Neural cell (in vitro differentiated cells): ENCODE results near the gene ROS1. TPM values are rescaled to one million over a fixed set of nuclear protein-coding genes. Genes with fewer than 3 reads are reported as not detected.

Experiments used
- H2AFZ ChIP-seq: fragments of 200-600, 300-800 bp; sonication (generic), shearing (Covaris generic); 2 replicates; pipeline ENCODE4 v1.6.0; 2014; ENCODE audit warnings: low read depth, mild to moderate bottlenecking, antibody characterized with exemption, low read length, moderate library complexity
- H3F3A ChIP-seq: fragments of 200-600 bp; shearing (Covaris generic); 2 replicates; pipeline ENCODE4 v1.6.1; 2016; ENCODE audit warnings: mild to moderate bottlenecking, moderate library complexity, mixed read lengths, antibody characterized with exemption, low read length; ENCODE audit not compliant: insufficient read depth, poor library complexity, severe bottlenecking
- H3K27ac ChIP-seq: fragments of 200-600, 300-800 bp; sonication (generic), shearing (Covaris generic); 2 replicates; pipeline ENCODE4 v1.5.1; 2014; ENCODE audit warnings: mild to moderate bottlenecking, low read length, moderate library complexity
- H3K27me3 ChIP-seq: fragments of 300-800, 200-600 bp; sonication (generic), shearing (Covaris generic); 2 replicates; pipeline ENCODE4 v1.6.0; 2014; ENCODE audit warnings: mild to moderate bottlenecking, low read depth, low read length, moderate library complexity; ENCODE audit not compliant: insufficient read depth
- H3K36me3 ChIP-seq: fragments of 300-800, 200-600 bp; sonication (generic), shearing (Covaris generic); 2 replicates; pipeline ENCODE4 v1.5.1; 2014; ENCODE audit warnings: mild to moderate bottlenecking, antibody characterized with exemption, low read length, moderate library complexity; ENCODE audit not compliant: insufficient read depth
- H3K4me2 ChIP-seq: fragments of 300-800, 200-600 bp; sonication (generic), shearing (Covaris generic); 2 replicates; pipeline ENCODE4 v1.6.0; 2014; ENCODE audit warnings: mild to moderate bottlenecking, low read length
- H3K4me3 ChIP-seq: fragments of 300-800, 200-600 bp; sonication (generic), shearing (Covaris generic); 2 replicates; pipeline ENCODE4 v1.5.1; 2014; ENCODE audit warnings: mild to moderate bottlenecking, low read length, moderate library complexity
- H3K79me2 ChIP-seq: fragments of 200-600 bp; shearing (Covaris generic); replicated peaks from 2 replicates; pipeline ENCODE4 v1.6.0; 2014; ENCODE audit warnings: mild to moderate bottlenecking, low read length, moderate library complexity; ENCODE audit not compliant: insufficient read depth
- H3K9ac ChIP-seq: fragments of 300-800, 200-600 bp; sonication (generic), shearing (Covaris generic); 2 replicates; pipeline ENCODE4 v1.6.1; 2016; ENCODE audit warnings: mild to moderate bottlenecking, low read length, mixed read lengths
- H3K9me2 ChIP-seq: fragments of 200-600 bp; shearing (Covaris generic); 2 replicates; pipeline ENCODE4 v1.6.1; 2016; ENCODE audit warnings: mild to moderate bottlenecking, low read length, mixed read lengths; ENCODE audit not compliant: insufficient read depth
- H3K9me3 ChIP-seq: fragments of 200-600, 300-800 bp; sonication (generic), shearing (Covaris generic); 2 replicates; pipeline ENCODE4 v1.6.1; 2016; ENCODE audit warnings: mild to moderate bottlenecking, mixed run types, low read length, moderate library complexity, mixed read lengths
- H4K20me1 ChIP-seq: fragments of 200-600 bp; shearing (Covaris generic); 2 replicates; pipeline ENCODE4 v1.6.1; 2016; ENCODE audit warnings: mild to moderate bottlenecking, mixed run types; ENCODE audit not compliant: insufficient read depth
- EP300 ChIP-seq: fragments of 450-650 bp; conservative IDR thresholded peaks from 2 replicates; pipeline ENCODE4 v1.6.1; 2014; ENCODE audit warnings: antibody characterized with exemption, mild to moderate bottlenecking, moderate library complexity; ENCODE audit not compliant: poor library complexity, severe bottlenecking
- EZH2 ChIP-seq: fragments of 200-600, 300-800 bp; shearing (Covaris generic), sonication (generic); IDR thresholded peaks from 2 replicates; pipeline ENCODE4 v1.6.1; 2014; ENCODE audit warnings: antibody characterized with exemption, low read length, borderline replicate concordance, mild to moderate bottlenecking; ENCODE audit not compliant: insufficient read depth, poor library complexity, severe bottlenecking
- MXI1 ChIP-seq: fragments of 450-650 bp; conservative IDR thresholded peaks from 2 replicates; pipeline ENCODE4 v1.6.1; 2014; ENCODE audit warnings: antibody characterized with exemption, mild to moderate bottlenecking; ENCODE audit not compliant: poor library complexity, severe bottlenecking
- POLR2AphosphoS5 ChIP-seq: IDR thresholded peaks from 2 replicates; pipeline ENCODE4 v1.6.1; 2012
- RAD21 ChIP-seq: fragments of 450-650 bp; conservative IDR thresholded peaks from 2 replicates; pipeline ENCODE4 v1.6.1; 2014; ENCODE audit warnings: antibody characterized with exemption, mild to moderate bottlenecking, moderate library complexity
- SMC3 ChIP-seq: fragments of 450-650 bp; conservative IDR thresholded peaks from 2 replicates; pipeline ENCODE4 v1.6.1; 2014; ENCODE audit warnings: antibody characterized with exemption, mild to moderate bottlenecking, moderate library complexity; ENCODE audit not compliant: poor library complexity
- TAF1 ChIP-seq: IDR thresholded peaks from 2 replicates; pipeline ENCODE4 v1.6.1; 2012; ENCODE audit warnings: low read depth
- polyA plus RNA-seq: library from polyadenylated mRNA; depleted of rRNA; stranded (reverse); fragments of >200 nt; gene quantifications from 2 replicates; pipeline ENCODE4 v1.2.3, GENCODE V29; 2014
- TF ChIP-seq, protein P1 (sequence below): IDR thresholded peaks from 2 replicates; pipeline ENCODE4 v1.6.1; 2012; ENCODE audit warnings: borderline replicate concordance
- TF ChIP-seq, protein P2 (sequence below): fragments of 450-650 bp; IDR thresholded peaks from 2 replicates; pipeline ENCODE4 v1.5.1; 2014; ENCODE audit warnings: antibody characterized with exemption, mild to moderate bottlenecking, moderate library complexity; ENCODE audit not compliant: poor library complexity, severe bottlenecking

Gene ROS1
- polyA plus RNA-seq, 1 donor from 2014 or later, result not detected

DNA sequence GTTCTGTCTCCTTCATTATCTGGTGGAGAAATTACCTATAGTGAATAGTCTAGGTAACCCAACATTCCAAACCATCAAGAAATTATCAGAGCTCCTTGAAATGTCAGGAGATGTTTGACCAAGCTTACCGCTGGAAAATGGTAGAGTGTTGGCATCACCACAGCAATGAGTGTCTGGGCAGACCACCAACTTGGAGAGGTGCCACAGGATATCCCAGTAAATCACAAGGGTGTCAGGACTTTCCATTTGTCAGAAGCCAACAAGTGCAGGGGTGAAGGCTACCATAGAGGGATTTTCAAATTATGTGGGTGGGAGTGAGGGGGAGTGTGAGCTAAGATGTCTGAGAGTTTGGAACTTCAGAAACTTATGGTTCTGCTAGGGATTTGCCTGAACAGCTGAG, 87.2 kb downstream of the ROS1 start:
- no peaks in the 10 kb centered on the region for H3K36me3 ChIP-seq
- no peak overlapping the region for H3K4me2 ChIP-seq
- no peak overlapping the region for H2AFZ ChIP-seq
- no peak overlapping the region for H3K27ac ChIP-seq
- no peak for TF ChIP-seq POLR2AphosphoS5
- TF ChIP-seq, protein P1, sequence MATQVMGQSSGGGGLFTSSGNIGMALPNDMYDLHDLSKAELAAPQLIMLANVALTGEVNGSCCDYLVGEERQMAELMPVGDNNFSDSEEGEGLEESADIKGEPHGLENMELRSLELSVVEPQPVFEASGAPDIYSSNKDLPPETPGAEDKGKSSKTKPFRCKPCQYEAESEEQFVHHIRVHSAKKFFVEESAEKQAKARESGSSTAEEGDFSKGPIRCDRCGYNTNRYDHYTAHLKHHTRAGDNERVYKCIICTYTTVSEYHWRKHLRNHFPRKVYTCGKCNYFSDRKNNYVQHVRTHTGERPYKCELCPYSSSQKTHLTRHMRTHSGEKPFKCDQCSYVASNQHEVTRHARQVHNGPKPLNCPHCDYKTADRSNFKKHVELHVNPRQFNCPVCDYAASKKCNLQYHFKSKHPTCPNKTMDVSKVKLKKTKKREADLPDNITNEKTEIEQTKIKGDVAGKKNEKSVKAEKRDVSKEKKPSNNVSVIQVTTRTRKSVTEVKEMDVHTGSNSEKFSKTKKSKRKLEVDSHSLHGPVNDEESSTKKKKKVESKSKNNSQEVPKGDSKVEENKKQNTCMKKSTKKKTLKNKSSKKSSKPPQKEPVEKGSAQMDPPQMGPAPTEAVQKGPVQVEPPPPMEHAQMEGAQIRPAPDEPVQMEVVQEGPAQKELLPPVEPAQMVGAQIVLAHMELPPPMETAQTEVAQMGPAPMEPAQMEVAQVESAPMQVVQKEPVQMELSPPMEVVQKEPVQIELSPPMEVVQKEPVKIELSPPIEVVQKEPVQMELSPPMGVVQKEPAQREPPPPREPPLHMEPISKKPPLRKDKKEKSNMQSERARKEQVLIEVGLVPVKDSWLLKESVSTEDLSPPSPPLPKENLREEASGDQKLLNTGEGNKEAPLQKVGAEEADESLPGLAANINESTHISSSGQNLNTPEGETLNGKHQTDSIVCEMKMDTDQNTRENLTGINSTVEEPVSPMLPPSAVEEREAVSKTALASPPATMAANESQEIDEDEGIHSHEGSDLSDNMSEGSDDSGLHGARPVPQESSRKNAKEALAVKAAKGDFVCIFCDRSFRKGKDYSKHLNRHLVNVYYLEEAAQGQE, result no peak
- no peak overlapping the region for H3K4me3 ChIP-seq
- no peaks in the 10 kb centered on the region for H3K9me3 ChIP-seq
- no peaks in the 10 kb centered on the region for H3K27me3 ChIP-seq
- H3K9ac ChIP-seq, result no peak overlapping the region
- H4K20me1 ChIP-seq, result no peaks in the 10 kb centered on the region
- no peaks in the 10 kb centered on the region for H3K79me2 ChIP-seq
- no peaks in the 10 kb centered on the region for H3F3A ChIP-seq
- no peaks in the 10 kb centered on the region for H3K9me2 ChIP-seq

DNA sequence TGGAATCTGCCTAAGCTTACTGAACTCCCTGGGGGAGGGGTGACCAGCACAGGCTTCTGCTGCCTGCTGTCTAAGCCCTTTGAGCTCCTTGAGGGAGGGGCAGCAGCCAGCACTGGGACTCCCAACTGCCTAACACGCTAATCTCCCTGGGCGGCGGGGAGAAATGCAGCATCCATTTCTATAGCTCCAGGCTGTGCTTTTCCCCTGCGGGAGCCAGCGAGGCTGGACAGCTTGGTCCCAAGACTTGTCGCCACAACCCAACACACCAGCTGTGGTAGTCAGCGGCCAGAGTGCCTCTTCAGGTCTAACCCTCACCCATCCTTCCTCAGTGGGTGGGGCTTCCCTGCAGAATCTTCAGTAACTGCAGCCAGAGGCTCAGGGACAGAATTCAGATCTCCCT, 95.8 kb downstream of the ROS1 start:
- Histone ChIP-seq H3K4me3 (no peak overlapping the region), H3K36me3 (no peaks in the 10 kb centered on the region), H4K20me1 (no peaks in the 10 kb centered on the region), H3K9ac (no peak overlapping the region), H3K9me2 (no peaks in the 10 kb centered on the region), H3K27me3 (no peaks in the 10 kb centered on the region), H3F3A (no peaks in the 10 kb centered on the region), H3K4me2 (no peak overlapping the region), H2AFZ (no peak overlapping the region), H3K27ac (no peak overlapping the region), H3K9me3 (no peaks in the 10 kb centered on the region), H3K79me2 (no peaks in the 10 kb centered on the region)
- no peak for TF ChIP-seq RAD21

DNA sequence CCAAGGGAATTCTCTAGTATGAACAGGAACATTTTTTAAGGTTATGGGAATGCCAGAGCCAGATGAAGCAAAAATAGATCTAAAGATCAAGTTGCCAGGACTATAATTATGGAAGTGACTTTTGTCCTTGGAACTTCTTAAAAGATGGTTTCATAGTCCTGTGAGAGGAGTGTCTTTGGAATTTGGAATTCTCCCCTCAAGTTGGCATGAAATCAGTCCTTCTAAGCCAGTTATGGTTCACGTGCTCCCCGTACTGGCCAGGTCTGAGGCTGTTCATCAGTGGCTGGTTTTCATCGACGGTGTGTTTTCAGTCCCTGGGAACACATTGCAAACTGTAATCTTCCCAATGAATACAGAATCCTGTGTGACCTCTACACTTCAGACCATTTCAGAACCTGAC, 97.2 kb downstream of the ROS1 start:
- H3K36me3 ChIP-seq, result no peaks in the 10 kb centered on the region
- H3F3A ChIP-seq, result no peaks in the 10 kb centered on the region
- no peaks in the 10 kb centered on the region for H3K79me2 ChIP-seq
- no peak overlapping the region for H3K9ac ChIP-seq
- H2AFZ ChIP-seq, result no peak overlapping the region
- H3K27ac ChIP-seq, result no peak overlapping the region
- H3K4me2 ChIP-seq, result no peak overlapping the region
- H3K9me2 ChIP-seq, result no peaks in the 10 kb centered on the region
- TF ChIP-seq EP300 (no peak), EZH2 (no peak), POLR2AphosphoS5 (no peak), SMC3 (no peak), RAD21 (no peak), TAF1 (no peak), MXI1 (no peak)
- TF ChIP-seq, protein P1, result no peak
- TF ChIP-seq, protein P2, sequence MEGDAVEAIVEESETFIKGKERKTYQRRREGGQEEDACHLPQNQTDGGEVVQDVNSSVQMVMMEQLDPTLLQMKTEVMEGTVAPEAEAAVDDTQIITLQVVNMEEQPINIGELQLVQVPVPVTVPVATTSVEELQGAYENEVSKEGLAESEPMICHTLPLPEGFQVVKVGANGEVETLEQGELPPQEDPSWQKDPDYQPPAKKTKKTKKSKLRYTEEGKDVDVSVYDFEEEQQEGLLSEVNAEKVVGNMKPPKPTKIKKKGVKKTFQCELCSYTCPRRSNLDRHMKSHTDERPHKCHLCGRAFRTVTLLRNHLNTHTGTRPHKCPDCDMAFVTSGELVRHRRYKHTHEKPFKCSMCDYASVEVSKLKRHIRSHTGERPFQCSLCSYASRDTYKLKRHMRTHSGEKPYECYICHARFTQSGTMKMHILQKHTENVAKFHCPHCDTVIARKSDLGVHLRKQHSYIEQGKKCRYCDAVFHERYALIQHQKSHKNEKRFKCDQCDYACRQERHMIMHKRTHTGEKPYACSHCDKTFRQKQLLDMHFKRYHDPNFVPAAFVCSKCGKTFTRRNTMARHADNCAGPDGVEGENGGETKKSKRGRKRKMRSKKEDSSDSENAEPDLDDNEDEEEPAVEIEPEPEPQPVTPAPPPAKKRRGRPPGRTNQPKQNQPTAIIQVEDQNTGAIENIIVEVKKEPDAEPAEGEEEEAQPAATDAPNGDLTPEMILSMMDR, result no peak
- H3K27me3 ChIP-seq, result no peaks in the 10 kb centered on the region
- H3K4me3 ChIP-seq, result no peak overlapping the region
- no peaks in the 10 kb centered on the region for H3K9me3 ChIP-seq
- H4K20me1 ChIP-seq, result no peaks in the 10 kb centered on the region
